ENCODE data around the gene SLC25A51. TPM values are rescaled to one million over a fixed set of nuclear protein-coding genes. Genes with fewer than 3 reads are reported as not detected.
"Not testable (repeated sequence)": the region's sequence is repeated elsewhere in the genome, so short reads cannot be mapped to it uniquely, and the experiment has no call there.

The SLC25A51 gene
- total RNA-seq, 3 donors from 2014 or later: 20.6 to 32.2 (median 22.4) TPM

- H3K36me3 ChIP-seq (ENCODE audit: low read depth): no peaks in the 10 kb centered on the region
- no peak for ATAC-seq
- no peak for DNase-seq
- intact Hi-C loops (cut with DNase I, micrococcal nuclease): no loop called here
- no peaks in the 10 kb centered on the region for H3K4me1 ChIP-seq (ENCODE audit: low read depth)
- no peaks in the 10 kb centered on the region for H3K9me3 ChIP-seq
- no peak for TF ChIP-seq CTCF (IDR thresholded peaks at IDR 0.05)
- H3K4me3 ChIP-seq: no peak overlapping the region
Measured at GRCh38 chr9:37889536-37889935, 14.4 kb downstream of the SLC25A51 start.

DNA sequence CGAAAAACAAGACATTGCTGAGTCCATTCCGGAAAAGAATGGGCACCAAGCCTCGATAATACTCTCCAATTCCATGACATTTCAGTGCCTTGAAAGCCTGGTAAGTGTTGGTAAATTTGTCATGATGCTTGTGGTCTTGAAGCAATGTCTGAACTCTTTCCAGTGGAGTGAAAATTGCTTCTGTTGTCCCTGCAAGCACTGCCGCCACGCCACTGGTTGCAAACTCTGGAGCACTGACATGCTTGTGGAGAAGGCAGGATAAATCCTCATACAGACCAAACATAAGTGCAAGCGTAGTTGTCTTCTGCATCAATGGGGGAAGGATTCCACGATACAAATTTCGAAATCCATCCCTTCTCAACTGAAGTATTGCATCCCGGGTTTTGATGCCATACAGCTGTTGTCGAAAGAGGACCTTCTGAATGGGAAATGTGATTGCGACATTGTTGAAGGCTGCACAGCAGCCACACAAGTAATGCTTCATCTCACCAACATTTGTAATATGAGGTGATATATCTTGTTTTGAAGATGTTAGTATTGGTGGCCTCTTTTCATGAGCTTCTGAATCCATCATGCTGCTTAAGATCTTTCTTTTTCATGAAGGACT is 15.8 kb downstream of the SLC25A51 start:
- H3K36me3 ChIP-seq (ENCODE audit: low read depth); ATAC-seq; H3K4me3 ChIP-seq; H3K9me3 ChIP-seq; H3K4me1 ChIP-seq (ENCODE audit: low read depth); intact Hi-C loops (cut with DNase I, micrococcal nuclease); DNase-seq: not testable (repeated sequence)

DNA sequence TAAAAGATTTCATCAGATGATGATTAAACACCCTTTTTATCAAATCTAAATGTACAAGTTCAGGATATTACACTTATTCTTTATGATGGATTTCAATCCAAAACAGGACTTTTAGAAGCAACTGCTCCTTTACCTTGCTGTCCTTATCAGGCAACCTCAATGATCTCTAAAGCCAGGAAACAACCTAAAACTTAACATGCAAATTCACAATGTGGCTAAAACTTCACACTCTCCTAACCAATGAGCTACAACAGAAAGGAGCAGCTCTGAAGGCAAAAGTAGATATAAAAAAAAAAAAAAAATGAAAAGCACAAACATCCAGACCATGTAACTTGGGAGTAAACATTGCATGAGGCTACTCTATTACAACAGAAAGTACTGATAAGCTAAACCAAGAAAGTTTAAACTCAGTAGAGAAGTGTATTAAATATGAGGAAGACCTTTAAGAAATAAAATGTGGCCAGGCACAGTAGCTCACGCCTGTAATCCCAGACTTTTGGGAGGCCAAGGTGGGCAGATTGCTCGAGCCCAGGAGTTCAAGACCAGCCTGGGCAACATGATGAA is 22.9 kb downstream of the SLC25A51 start:
- peaks cover 4% of the 10 kb centered on the region for H3K9me3 ChIP-seq
- intact Hi-C loops (cut with DNase I, micrococcal nuclease): no loop called here
- no peaks in the 10 kb centered on the region for H3K36me3 ChIP-seq (ENCODE audit: low read depth)
- H3K4me3 ChIP-seq: no peak overlapping the region
- TF ChIP-seq CTCF (IDR thresholded peaks at IDR 0.05): no peak
- H3K4me1 ChIP-seq (ENCODE audit: low read depth): no peaks in the 10 kb centered on the region
- DNase-seq (no peak), ATAC-seq (no peak)

- ATAC-seq: no peak
- H3K4me1 ChIP-seq (ENCODE audit: low read depth): no peaks in the 10 kb centered on the region
- no peaks in the 10 kb centered on the region for H3K36me3 ChIP-seq (ENCODE audit: low read depth)
- H3K9me3 ChIP-seq: peaks cover 4% of the 10 kb centered on the region
- intact Hi-C loops (cut with DNase I, micrococcal nuclease): no loop called here
- TF ChIP-seq CTCF (IDR thresholded peaks at IDR 0.05): no peak
- H3K4me3 ChIP-seq: no peak overlapping the region
- DNase-seq: no peak
Measured at GRCh38 chr9:37876376-37876775, 27.6 kb downstream of the SLC25A51 start.

DNA sequence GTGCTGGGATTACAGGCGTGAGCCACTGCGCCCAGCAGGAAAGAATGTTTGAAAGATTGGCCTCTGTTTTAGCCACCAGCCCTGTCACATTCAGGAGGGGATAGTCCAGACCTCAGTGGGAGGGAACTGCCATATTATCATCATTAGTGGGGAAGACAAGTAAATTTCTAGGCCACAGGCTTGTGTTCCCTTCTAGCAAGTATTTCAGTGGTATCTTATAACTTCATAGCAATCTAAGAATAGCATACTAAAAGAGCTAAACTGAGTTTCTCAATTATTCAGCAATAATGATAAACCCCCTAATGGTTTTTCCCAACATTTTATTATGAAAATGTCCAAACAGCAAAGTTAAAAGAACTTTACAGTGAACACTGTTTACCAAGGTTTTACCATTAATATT is 30.0 kb downstream of the SLC25A51 start:
- intact Hi-C loops (cut with DNase I, micrococcal nuclease): no loop called here
- no peak for ATAC-seq
- Histone ChIP-seq H3K9me3 (peaks cover 4% of the 10 kb centered on the region), H3K4me1 (ENCODE audit: low read depth) (no peaks in the 10 kb centered on the region), H3K4me3 (no peak overlapping the region), H3K36me3 (ENCODE audit: low read depth) (no peaks in the 10 kb centered on the region)
- TF ChIP-seq CTCF (IDR thresholded peaks at IDR 0.05): no peak
- DNase-seq: no peak

GRCh38 chr9:37870799-37871176 is 33.1 kb downstream of the SLC25A51 start:
- no peaks in the 10 kb centered on the region for H3K36me3 ChIP-seq (ENCODE audit: low read depth)
- no peak overlapping the region for H3K4me3 ChIP-seq
- no peak for TF ChIP-seq CTCF (IDR thresholded peaks at IDR 0.05)
- H3K4me1 ChIP-seq (ENCODE audit: low read depth): no peaks in the 10 kb centered on the region
- ATAC-seq (peak; percentile 84), DNase-seq (peak in 1 of 3 donors; percentile 29)
- intact Hi-C loops (cut with DNase I, micrococcal nuclease): no loop called here
- H3K9me3 ChIP-seq: no peaks in the 10 kb centered on the region

All from mucosa of descending colon (tissue), 3 donors.